Ishikawa (cell line): ENCODE data around the gene OR5B2.

Source experiments
- CEBPB ChIP-seq: IDR thresholded peaks from 2 replicates; pipeline ENCODE4 v1.6.1; 2012
- CREB1 ChIP-seq: IDR thresholded peaks from 2 replicates; pipeline ENCODE4 v1.6.1; 2012; ENCODE audit warnings: low read depth
- EGR1 ChIP-seq: IDR thresholded peaks from 2 replicates; pipeline ENCODE4 v1.6.1; 2012
- EP300 ChIP-seq: IDR thresholded peaks from 2 replicates; pipeline ENCODE4 v1.6.1; 2012; ENCODE audit warnings: borderline replicate concordance
- FOXM1 ChIP-seq: IDR thresholded peaks from 2 replicates; pipeline ENCODE4 v1.6.1; 2012; ENCODE audit warnings: low read depth, borderline replicate concordance
- NFIC ChIP-seq: IDR thresholded peaks from 2 replicates; pipeline ENCODE4 v1.6.1; 2012
- RAD21 ChIP-seq: IDR thresholded peaks from 2 replicates; pipeline ENCODE4 v1.6.1; 2012; ENCODE audit warnings: low read depth
- TAF1 ChIP-seq: IDR thresholded peaks from 2 replicates; pipeline ENCODE4 v1.6.1; 2012; ENCODE audit warnings: low read depth, mild to moderate bottlenecking
- TEAD4 ChIP-seq: IDR thresholded peaks from 2 replicates; pipeline ENCODE4 v1.6.1; 2012
- USF1 ChIP-seq: IDR thresholded peaks from 2 replicates; pipeline ENCODE4 v1.6.1; 2012
- YY1 ChIP-seq: IDR thresholded peaks from 2 replicates; pipeline ENCODE4 v1.6.1; 2012; ENCODE audit warnings: low read depth
- ZBTB7A ChIP-seq: IDR thresholded peaks from 2 replicates; pipeline ENCODE4 v1.6.1; 2012; ENCODE audit warnings: low read depth
- TF ChIP-seq, protein P1 (sequence below): IDR thresholded peaks from 2 replicates; pipeline ENCODE4 v1.6.1; 2012
- TF ChIP-seq, protein P2 (sequence below): IDR thresholded peaks from 2 replicates; pipeline ENCODE4 v1.6.1; 2012; ENCODE audit warnings: low read depth, mild to moderate bottlenecking

GRCh38 chr11:58466293-58466692 lies 38.4 kb upstream of the OR5B2 start:
- TF ChIP-seq RAD21 = no peak
- no peak for TF ChIP-seq USF1
- TF ChIP-seq, protein P1, sequence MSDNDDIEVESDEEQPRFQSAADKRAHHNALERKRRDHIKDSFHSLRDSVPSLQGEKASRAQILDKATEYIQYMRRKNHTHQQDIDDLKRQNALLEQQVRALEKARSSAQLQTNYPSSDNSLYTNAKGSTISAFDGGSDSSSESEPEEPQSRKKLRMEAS = no peak
- TF ChIP-seq TAF1 = no peak
- TF ChIP-seq YY1 = no peak
- TF ChIP-seq EP300 = no peak
- TF ChIP-seq, protein P2, sequence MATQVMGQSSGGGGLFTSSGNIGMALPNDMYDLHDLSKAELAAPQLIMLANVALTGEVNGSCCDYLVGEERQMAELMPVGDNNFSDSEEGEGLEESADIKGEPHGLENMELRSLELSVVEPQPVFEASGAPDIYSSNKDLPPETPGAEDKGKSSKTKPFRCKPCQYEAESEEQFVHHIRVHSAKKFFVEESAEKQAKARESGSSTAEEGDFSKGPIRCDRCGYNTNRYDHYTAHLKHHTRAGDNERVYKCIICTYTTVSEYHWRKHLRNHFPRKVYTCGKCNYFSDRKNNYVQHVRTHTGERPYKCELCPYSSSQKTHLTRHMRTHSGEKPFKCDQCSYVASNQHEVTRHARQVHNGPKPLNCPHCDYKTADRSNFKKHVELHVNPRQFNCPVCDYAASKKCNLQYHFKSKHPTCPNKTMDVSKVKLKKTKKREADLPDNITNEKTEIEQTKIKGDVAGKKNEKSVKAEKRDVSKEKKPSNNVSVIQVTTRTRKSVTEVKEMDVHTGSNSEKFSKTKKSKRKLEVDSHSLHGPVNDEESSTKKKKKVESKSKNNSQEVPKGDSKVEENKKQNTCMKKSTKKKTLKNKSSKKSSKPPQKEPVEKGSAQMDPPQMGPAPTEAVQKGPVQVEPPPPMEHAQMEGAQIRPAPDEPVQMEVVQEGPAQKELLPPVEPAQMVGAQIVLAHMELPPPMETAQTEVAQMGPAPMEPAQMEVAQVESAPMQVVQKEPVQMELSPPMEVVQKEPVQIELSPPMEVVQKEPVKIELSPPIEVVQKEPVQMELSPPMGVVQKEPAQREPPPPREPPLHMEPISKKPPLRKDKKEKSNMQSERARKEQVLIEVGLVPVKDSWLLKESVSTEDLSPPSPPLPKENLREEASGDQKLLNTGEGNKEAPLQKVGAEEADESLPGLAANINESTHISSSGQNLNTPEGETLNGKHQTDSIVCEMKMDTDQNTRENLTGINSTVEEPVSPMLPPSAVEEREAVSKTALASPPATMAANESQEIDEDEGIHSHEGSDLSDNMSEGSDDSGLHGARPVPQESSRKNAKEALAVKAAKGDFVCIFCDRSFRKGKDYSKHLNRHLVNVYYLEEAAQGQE = no peak
- TF ChIP-seq CEBPB = no peak
- no peak for TF ChIP-seq NFIC
- TF ChIP-seq EGR1 = no peak
- TF ChIP-seq FOXM1 = no peak
- TF ChIP-seq TEAD4 = no peak
- TF ChIP-seq CREB1 = no peak
- no peak for TF ChIP-seq ZBTB7A
